A549 (cell line): Measurements from ENCODE around the gene PSD.

ENCODE experiments used
- CEBPB ChIP-seq, 2 experiments: fragments of >200 bp in 1 of 2; sonication (Bioruptor Twin) in 1 of 2; formaldehyde crosslinking in 1 of 2; IDR thresholded peaks; 2 replicates each; pipeline ENCODE4 v1.6.1; 2012 to 2016
- CHD2 ChIP-seq: fragments of 150-350 bp; IDR thresholded peaks from 2 replicates; pipeline ENCODE4 v1.6.1; 2014; ENCODE audit warnings: low read length; ENCODE audit not compliant: partially characterized antibody
- FOSL2 ChIP-seq, 2 experiments: fragments of 450-650 bp in 1 of 2; fragments of >200 bp in 1 of 2; sonication (Bioruptor Twin) in 1 of 2; formaldehyde crosslinking; IDR thresholded peaks; 2 replicates each; pipeline versions ENCODE4 v1.5.0 to v1.6.1; 2016 to 2020; ENCODE audit warnings: mild to moderate bottlenecking in 1 of 2, moderate library complexity in 1 of 2
- MYC ChIP-seq: IDR thresholded peaks from 2 replicates; pipeline ENCODE4 v1.6.1; 2012; ENCODE audit warnings: mild to moderate bottlenecking, inconsistent platforms, low read length, improper control_type of control experiment, borderline replicate concordance
- NPAS2 ChIP-seq: fragments of 250-450 bp; sonication (Bioruptor Pico); IDR thresholded peaks from 2 replicates; pipeline ENCODE4 v1.8.0; 2022; ENCODE audit warnings: mild to moderate bottlenecking, moderate library complexity, borderline replicate concordance
- PBX3 ChIP-seq: IDR thresholded peaks from 2 replicates; pipeline ENCODE4 v1.6.1; 2012
- TP53 ChIP-seq: fragments of 250-450 bp; sonication (Bioruptor Pico); IDR thresholded peaks from 2 replicates; pipeline ENCODE4 v1.5.0; 2021; ENCODE audit warnings: mild to moderate bottlenecking, moderate library complexity
- ZNF302 ChIP-seq: fragments of 250-450 bp; sonication (Bioruptor Pico); IDR thresholded peaks from 2 replicates; pipeline ENCODE4 v1.9.0; 2021; ENCODE audit warnings: inconsistent platforms, mild to moderate bottlenecking, moderate library complexity
- TF ChIP-seq, protein P1 (sequence below): fragments of >200 bp; sonication (Bioruptor Twin); formaldehyde crosslinking; IDR thresholded peaks from 3 replicates; pipeline ENCODE4 v1.5.1; 2016

- TF ChIP-seq, protein P1, sequence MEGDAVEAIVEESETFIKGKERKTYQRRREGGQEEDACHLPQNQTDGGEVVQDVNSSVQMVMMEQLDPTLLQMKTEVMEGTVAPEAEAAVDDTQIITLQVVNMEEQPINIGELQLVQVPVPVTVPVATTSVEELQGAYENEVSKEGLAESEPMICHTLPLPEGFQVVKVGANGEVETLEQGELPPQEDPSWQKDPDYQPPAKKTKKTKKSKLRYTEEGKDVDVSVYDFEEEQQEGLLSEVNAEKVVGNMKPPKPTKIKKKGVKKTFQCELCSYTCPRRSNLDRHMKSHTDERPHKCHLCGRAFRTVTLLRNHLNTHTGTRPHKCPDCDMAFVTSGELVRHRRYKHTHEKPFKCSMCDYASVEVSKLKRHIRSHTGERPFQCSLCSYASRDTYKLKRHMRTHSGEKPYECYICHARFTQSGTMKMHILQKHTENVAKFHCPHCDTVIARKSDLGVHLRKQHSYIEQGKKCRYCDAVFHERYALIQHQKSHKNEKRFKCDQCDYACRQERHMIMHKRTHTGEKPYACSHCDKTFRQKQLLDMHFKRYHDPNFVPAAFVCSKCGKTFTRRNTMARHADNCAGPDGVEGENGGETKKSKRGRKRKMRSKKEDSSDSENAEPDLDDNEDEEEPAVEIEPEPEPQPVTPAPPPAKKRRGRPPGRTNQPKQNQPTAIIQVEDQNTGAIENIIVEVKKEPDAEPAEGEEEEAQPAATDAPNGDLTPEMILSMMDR: no peak
- no peak for TF ChIP-seq CEBPB (IDR thresholded peaks at IDR 0.05)
- no peak for TF ChIP-seq ZNF302 (CRISPR knock-in tag)
- no peak for TF ChIP-seq FOSL2 (IDR thresholded peaks at IDR 0.05)
- no peak for TF ChIP-seq FOSL2 (CRISPR knock-in tag; IDR thresholded peaks at IDR 0.05)
- no peak for TF ChIP-seq MYC
- no peak for TF ChIP-seq PBX3
- TF ChIP-seq TP53: no peak
- no peak for TF ChIP-seq NPAS2
- TF ChIP-seq CHD2: no peak
Observed at GRCh38 chr10:102431452-102432124, 13.0 kb upstream of the PSD start.
